Measurements from ENCODE around the gene DNM3.
"Not testable (repeated sequence)": the region's sequence is repeated elsewhere in the genome, so short reads cannot be mapped to it uniquely, and the experiment has no call there.

The DNM3 gene

DNA sequence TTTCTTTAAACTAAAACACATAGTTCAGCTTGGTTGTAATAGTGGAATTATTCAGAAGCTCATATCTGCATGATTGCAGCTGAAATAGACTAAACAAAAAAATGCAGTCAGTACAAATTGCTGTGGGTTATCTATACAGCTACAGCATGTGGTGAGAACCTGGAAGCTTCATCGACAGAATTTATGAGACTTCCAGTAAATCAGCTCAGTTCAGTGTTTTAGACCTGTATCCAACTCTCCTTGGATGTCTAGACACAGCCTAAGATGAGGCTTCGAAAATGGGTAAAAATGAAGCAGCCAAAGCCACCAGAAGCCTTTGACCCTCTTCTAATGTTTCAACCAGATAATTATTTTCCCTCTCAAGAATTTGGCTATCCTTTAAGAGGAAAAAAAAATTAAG, 452.1 kb downstream of the DNM3 start:
- DNase-seq: no peak

GRCh38 chr1:172298141-172298540, 456.8 kb downstream of the DNM3 start:
- no peak for DNase-seq

DNA sequence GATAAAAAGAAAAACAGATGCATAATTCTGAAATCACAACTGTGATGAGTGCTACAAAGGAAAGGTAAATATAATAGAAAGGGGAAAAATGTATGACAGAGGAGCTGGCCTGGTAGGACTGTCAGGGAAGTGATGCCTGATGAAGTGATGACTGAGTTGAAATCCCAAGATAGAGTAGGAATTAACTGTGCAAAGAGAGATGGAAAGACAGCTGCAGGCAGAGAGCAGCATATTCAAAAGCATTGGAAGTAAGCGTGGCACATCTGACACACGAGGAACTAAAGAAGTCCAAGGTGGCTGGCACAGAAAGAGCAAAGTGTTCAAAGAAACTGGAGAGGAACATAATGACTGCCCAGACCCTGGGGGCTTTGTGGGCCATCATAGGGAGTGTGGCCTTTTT, 457.6 kb downstream of the DNM3 start:
- no peak for DNase-seq

DNA sequence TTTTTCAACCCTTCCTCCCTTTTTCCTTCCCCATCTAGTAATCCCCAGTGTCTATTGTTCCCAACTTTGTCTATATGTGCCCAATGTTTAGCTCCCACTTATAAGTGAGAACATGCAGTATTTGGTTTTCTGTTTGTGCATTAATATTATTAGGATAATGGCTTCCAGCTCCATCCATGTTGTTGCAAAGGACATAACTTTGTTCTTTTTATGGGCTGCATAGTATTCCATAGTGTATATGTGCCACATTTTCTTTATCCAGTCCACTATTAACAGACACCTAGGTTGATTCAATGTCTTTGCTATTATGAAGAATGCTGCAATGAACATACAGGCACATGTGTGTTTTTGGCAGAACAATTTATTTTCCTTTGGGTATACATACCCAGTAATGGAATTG, 458.2 kb downstream of the DNM3 start:
- DNase-seq: no peak

GRCh38 chr1:172307508-172307907, 466.2 kb downstream of the DNM3 start:
- DNase-seq: not testable (repeated sequence)

- no peak for DNase-seq
Observed at GRCh38 chr1:172308142-172308541, 466.8 kb downstream of the DNM3 start.

GRCh38 chr1:172308577-172308976, 467.3 kb downstream of the DNM3 start:
- DNase-seq: no peak

GRCh38 chr1:172320733-172321132, 479.4 kb downstream of the DNM3 start:
- no peak for DNase-seq

DNA sequence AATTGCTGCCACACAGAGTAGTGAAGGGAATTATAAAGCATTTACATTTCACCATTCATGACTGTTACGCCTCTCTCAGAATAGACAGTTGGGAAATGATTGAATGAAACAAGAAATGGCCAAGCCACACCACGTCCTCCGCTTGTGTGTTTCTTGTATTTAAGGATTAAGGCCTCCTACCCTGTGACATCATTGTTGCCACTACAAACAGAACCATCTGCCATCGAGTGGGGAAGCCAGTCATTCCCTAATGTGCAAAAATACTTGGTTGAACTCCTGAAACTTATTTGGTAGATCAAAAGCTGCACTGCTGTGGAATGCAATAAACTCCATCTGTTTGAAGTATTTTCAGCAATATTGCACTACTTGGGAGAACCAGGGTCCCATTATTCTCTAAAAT, 480.2 kb downstream of the DNM3 start:
- DNase-seq: no peak

GRCh38 chr1:172322219-172323061, 481.1 kb downstream of the DNM3 start:
- DNase-seq: no peak

GRCh38 chr1:172323686-172324085, 482.4 kb downstream of the DNM3 start:
- DNase-seq: no peak

DNA sequence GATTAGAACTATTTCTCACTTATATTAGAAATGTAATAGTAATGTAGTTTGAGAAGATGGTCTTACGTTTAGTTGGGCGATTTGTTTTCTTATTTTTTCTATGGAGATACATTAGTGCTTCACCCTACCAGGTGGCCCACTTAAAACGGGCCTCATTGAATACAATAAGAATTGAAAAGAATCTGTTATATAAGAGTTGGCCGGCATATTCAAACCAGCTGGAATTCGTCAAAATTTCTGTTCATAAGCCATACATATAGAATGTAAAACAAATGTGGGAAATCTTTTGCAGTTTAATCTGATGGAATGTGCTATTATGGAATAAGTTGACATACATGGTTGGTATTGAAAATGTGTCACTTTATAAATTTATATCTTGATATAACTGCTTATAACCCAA, 482.8 kb downstream of the DNM3 start:
- DNase-seq: no peak

DNA sequence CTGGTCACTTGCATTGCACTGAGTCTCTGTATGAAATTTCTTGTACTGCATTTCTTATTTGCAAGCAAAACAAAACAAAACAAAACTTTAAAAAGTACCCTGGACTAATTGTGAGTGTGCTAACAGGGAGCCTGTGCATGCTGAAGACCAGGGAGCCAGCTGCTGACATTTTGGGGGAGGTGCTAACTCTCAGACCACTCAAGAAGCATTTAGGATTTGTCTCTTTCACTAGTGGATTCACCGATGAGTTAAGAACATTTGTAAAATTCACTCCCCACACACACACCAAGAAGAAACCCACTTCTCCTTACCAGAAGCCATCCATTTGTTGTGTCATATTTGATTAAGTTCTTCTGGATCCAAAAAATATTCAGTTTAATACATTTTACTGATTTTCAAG, 483.5 kb downstream of the DNM3 start:
- DNase-seq: no peak

DNA sequence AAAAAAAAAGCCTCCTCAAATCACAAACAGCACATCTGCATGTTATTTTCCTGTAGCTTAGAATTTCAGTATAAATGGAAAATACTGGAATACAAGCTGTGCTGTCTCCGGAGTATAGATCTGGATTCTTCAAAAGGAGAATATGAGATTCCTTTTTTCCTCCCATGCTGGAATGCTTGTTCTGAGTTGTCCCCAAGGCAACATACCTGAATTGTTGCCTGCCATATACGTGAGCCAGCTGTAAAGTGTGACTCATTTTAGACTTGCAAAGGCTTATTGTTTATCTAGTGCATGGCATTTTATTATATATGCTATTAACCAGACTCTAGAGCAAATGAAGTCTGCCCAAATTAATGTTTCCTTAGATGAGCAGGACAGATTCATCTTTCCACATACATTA, 484.2 kb downstream of the DNM3 start:
- DNase-seq: no peak

- DNase-seq: no peak
Observed at GRCh38 chr1:172326136-172326535, 484.8 kb downstream of the DNM3 start.

DNA sequence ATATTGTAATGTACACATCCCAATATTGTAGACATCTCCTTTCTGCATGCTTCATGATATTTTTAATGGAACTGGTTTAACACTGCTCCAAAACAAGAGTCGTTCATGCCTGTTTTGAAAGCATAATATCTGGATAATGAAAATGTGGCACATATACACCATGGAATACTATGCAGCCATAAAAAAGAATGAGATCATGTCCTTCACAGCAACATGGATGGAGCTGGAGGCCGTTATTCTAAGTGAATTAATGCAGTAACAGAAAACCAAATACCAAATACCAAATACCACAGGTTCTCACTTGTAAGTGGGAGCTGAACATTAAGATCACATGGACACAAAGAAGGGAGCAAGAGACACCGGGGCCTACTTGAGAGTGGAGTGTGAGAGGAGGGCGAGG, 487.0 kb downstream of the DNM3 start:
- DNase-seq: no peak

GRCh38 chr1:172332230-172332629, 490.9 kb downstream of the DNM3 start:
- no peak for DNase-seq

DNA sequence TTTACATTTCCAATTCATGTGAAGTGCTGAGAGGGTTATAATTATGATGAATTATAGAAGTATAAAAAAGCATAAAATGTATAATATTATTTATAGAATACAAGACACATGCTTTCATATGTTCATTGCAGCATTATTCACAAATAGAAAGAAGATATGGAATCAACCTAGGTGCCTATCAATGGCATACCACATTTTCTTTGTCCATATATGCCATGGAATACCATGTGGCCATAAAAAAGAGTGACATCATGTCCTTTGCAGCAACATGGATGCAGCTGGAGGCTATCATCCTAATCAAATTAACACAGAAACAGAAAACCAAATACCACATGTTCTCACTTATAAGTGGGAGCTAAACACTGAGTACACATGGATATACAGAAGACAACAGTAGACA, 494.1 kb downstream of the DNM3 start:
- no peak for DNase-seq

- DNase-seq: no peak
Observed at GRCh38 chr1:172338295-172338735, 497.0 kb downstream of the DNM3 start.

- no peak for DNase-seq
Observed at GRCh38 chr1:172339842-172340241, 498.5 kb downstream of the DNM3 start.

DNA sequence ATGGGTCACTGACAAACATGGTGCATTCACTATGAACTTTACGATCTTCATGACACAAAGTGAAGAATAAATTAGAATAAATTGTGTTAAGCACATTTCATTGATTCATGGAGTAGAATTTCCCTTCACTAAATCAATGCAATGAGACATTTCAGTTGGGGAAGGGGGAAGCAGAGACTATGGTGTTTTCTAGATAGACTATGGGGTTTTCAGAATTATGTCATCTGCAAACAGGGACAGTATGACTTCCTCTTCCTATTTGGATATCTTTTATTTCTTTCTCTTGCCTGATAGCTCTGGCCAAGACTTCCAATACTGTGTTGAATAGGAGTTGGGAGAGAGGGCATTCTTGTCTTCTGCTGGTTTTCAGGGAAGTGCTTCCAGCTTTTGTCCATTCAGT, 499.2 kb downstream of the DNM3 start:
- peak; percentile 74 for DNase-seq

- no peak for DNase-seq
Observed at GRCh38 chr1:172341697-172342096, 500.4 kb downstream of the DNM3 start.

- peak; percentile 61 for DNase-seq
Observed at GRCh38 chr1:172342584-172343239, 501.4 kb downstream of the DNM3 start.
